HG03064 (cell line): Measurements from ENCODE around the gene GRIK1.
"Not testable (repeated sequence)": the region's sequence is repeated elsewhere in the genome, so short reads cannot be mapped to it uniquely, and the experiment has no call there.

ENCODE experiments used
- ATAC-seq: cut with Tn5 transposase; IDR thresholded peaks from one replicate; pipeline ENCODE4 v1.9.1; 2021; ENCODE audit warnings: low read depth; ENCODE audit not compliant: unreplicated experiment

GRIK1 gene

GRCh38 chr21:29939924-29940275, at the start of gene GRIK1:
Gene GRIK1, minus strand, starts transcription at chr21:29939996.
- no peak for ATAC-seq

GRCh38 chr21:29987762-29988161, 48.0 kb upstream of the GRIK1 start:
- no peak for ATAC-seq

GRCh38 chr21:29985866-29986265, 46.1 kb upstream of the GRIK1 start:
- ATAC-seq = no peak

GRCh38 chr21:29979043-29979442, 39.2 kb upstream of the GRIK1 start:
- ATAC-seq = no peak

GRCh38 chr21:29975776-29976175, 36.0 kb upstream of the GRIK1 start:
- ATAC-seq = no peak

GRCh38 chr21:29973258-29973657, 33.5 kb upstream of the GRIK1 start:
- no peak for ATAC-seq

- no peak for ATAC-seq
Observed at GRCh38 chr21:29961291-29962027, 21.7 kb upstream of the GRIK1 start.

- no peak for ATAC-seq
Observed at GRCh38 chr21:29958551-29958950, 18.8 kb upstream of the GRIK1 start.

GRCh38 chr21:29958035-29958434, 18.2 kb upstream of the GRIK1 start:
- ATAC-seq = not testable (repeated sequence)

- no peak for ATAC-seq
Observed at GRCh38 chr21:29953690-29954089, 13.9 kb upstream of the GRIK1 start.

GRCh38 chr21:29953072-29953471, 13.3 kb upstream of the GRIK1 start:
- ATAC-seq = no peak

GRCh38 chr21:29951911-29952310, 12.1 kb upstream of the GRIK1 start:
- ATAC-seq = no peak

- ATAC-seq = no peak
Observed at GRCh38 chr21:29949991-29950390, 10.2 kb upstream of the GRIK1 start.

GRCh38 chr21:29947119-29947518, 7.3 kb upstream of the GRIK1 start:
- ATAC-seq = no peak

GRCh38 chr21:29943885-29944284, 4.1 kb upstream of the GRIK1 start:
- no peak for ATAC-seq

GRCh38 chr21:29942034-29942433, 2.2 kb upstream of the GRIK1 start:
- ATAC-seq = no peak

- ATAC-seq = no peak
Observed at GRCh38 chr21:29940991-29941390, 1.2 kb upstream of the GRIK1 start.

GRCh38 chr21:29940361-29940760, 565 bp upstream of the GRIK1 start:
- ATAC-seq = no peak

GRCh38 chr21:29939104-29939923, 482 bp downstream of the GRIK1 start:
- ATAC-seq = no peak

- no peak for ATAC-seq
Observed at GRCh38 chr21:29938776-29939103, 1.1 kb downstream of the GRIK1 start.

GRCh38 chr21:29933088-29933487, 6.7 kb downstream of the GRIK1 start:
- ATAC-seq = no peak

- no peak for ATAC-seq
Observed at GRCh38 chr21:29928537-29928936, 11.3 kb downstream of the GRIK1 start.
